BLaER1 (cell line): ENCODE measurements around the gene VPS13C.

Source experiments
- H3K27ac ChIP-seq: shearing (Covaris generic); formaldehyde crosslinking; 2 replicates; pipeline ENCODE4 v1.8.1; 2022
- H3K27me3 ChIP-seq: shearing (Covaris generic); formaldehyde crosslinking; 2 replicates; pipeline ENCODE4 v1.8.1; 2022
- H3K36me3 ChIP-seq: shearing (Covaris generic); formaldehyde crosslinking; 2 replicates; pipeline ENCODE4 v1.8.1; 2022
- H3K4me1 ChIP-seq: shearing (Covaris generic); formaldehyde crosslinking; 2 replicates; pipeline ENCODE4 v1.8.1; 2022
- H3K4me2 ChIP-seq: shearing (Covaris generic); formaldehyde crosslinking; 2 replicates; pipeline ENCODE4 v1.8.1; 2022
- H3K4me3 ChIP-seq: shearing (Covaris generic); formaldehyde crosslinking; 2 replicates; pipeline ENCODE4 v1.8.1; 2022
- H3K9ac ChIP-seq: shearing (Covaris generic); formaldehyde crosslinking; 2 replicates; pipeline ENCODE4 v1.8.1; 2022
- H3K9me3 ChIP-seq: shearing (Covaris generic); formaldehyde crosslinking; 2 replicates; pipeline ENCODE4 v1.8.1; 2022
- H4K20me1 ChIP-seq: shearing (Covaris generic); formaldehyde crosslinking; 2 replicates; pipeline ENCODE4 v1.8.1; 2022
- Cebpa-rat ChIP-seq: shearing (Covaris generic); IDR thresholded peaks from 2 replicates; pipeline ENCODE4 v1.8.1; 2022

VPS13C gene, protein sequence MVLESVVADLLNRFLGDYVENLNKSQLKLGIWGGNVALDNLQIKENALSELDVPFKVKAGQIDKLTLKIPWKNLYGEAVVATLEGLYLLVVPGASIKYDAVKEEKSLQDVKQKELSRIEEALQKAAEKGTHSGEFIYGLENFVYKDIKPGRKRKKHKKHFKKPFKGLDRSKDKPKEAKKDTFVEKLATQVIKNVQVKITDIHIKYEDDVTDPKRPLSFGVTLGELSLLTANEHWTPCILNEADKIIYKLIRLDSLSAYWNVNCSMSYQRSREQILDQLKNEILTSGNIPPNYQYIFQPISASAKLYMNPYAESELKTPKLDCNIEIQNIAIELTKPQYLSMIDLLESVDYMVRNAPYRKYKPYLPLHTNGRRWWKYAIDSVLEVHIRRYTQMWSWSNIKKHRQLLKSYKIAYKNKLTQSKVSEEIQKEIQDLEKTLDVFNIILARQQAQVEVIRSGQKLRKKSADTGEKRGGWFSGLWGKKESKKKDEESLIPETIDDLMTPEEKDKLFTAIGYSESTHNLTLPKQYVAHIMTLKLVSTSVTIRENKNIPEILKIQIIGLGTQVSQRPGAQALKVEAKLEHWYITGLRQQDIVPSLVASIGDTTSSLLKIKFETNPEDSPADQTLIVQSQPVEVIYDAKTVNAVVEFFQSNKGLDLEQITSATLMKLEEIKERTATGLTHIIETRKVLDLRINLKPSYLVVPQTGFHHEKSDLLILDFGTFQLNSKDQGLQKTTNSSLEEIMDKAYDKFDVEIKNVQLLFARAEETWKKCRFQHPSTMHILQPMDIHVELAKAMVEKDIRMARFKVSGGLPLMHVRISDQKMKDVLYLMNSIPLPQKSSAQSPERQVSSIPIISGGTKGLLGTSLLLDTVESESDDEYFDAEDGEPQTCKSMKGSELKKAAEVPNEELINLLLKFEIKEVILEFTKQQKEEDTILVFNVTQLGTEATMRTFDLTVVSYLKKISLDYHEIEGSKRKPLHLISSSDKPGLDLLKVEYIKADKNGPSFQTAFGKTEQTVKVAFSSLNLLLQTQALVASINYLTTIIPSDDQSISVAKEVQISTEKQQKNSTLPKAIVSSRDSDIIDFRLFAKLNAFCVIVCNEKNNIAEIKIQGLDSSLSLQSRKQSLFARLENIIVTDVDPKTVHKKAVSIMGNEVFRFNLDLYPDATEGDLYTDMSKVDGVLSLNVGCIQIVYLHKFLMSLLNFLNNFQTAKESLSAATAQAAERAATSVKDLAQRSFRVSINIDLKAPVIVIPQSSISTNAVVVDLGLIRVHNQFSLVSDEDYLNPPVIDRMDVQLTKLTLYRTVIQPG (N-terminal part only)

DNA sequence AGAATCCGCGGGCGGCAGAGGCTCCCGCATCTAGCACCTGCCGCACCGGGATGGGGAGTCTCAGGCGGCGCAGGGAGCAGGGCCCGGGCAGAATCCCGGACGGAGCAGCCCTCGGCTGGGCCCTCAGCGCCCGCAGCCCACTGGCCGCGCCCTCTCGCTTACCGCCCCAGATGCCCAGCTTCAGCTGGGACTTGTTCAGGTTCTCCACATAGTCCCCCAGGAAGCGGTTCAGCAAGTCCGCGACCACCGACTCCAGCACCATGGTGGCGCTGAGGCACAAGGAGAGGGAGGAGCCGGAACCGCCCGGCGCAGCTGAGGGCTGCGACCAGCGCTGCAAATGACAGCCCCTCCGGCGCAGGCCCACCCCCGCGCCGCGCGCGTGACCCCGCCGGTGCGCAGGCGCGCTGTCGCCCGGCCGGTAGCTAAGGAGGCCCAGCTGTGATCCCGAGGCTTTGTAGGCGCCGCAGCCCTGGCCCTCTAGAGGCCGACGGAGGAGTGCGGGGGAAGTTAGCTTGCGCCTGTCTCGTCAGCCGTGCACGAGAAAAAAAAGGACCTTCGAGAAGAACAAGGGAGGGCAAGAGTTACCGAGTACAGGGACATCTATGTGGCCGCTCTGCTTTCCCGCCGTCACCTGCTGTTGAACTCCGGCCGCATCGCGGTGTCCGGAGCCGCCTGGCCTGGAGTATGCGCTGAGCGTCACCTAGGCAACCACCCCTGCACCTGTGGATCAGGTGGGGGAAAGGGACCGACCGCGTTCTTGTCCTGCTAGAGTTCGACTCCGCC, at the start of gene VPS13C:
Gene VPS13C, minus strand, starts transcription at position 335 of the 783 bp plus-strand sequence. Its CDS starts 73 bp downstream, at position 262.
- Histone ChIP-seq H3K9me3 (no peaks in the 10 kb centered on the region), H3K27me3 (peaks cover 33% of the 10 kb centered on the region; the same call in 1 of the 2 replicates), H3K4me1 (peaks cover 26% of the 10 kb centered on the region), H3K4me2 (peak within 1 kb of the TSS; percentile 89), H3K4me3 (peak within 1 kb of the TSS; percentile 98), H3K36me3 (0 out of 2 replicates have a peak, but pooled peaks cover 4% of the 10 kb centered on the region), H3K27ac (peak within 1 kb of the TSS; percentile 95), H3K9ac (peak within 1 kb of the TSS; percentile 93), H4K20me1 (peaks cover 41% of the 10 kb centered on the region)
- no peak for TF ChIP-seq Cebpa-rat

DNA sequence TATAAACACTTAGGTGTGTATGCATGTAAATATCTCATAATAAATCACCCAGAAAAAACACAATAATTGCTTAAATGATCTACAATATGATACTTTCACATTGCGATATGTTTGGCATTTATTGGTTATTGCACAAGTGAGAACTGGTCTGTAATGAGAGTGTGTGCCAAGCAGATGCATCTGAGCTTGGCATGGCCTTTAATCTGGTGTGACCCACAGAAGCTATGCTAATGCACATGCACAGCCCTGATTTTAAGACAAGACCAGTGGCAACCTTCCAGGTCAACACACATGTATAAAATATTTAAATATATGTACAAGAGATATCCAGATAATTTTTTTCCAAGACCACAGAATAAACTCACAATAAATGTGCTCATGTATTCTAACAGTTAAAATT, 49.2 kb upstream of the VPS13C start:
- no peak overlapping the region for H3K4me3 ChIP-seq
- no peaks in the 10 kb centered on the region for H3K36me3 ChIP-seq
- no peaks in the 10 kb centered on the region for H3K27me3 ChIP-seq
- H3K27ac ChIP-seq: no peak overlapping the region
- TF ChIP-seq Cebpa-rat: no peak
- no peaks in the 10 kb centered on the region for H4K20me1 ChIP-seq
- H3K4me1 ChIP-seq: peaks cover 28% of the 10 kb centered on the region
- H3K9ac ChIP-seq: no peak overlapping the region
- H3K4me2 ChIP-seq: no peak overlapping the region
- H3K9me3 ChIP-seq: no peaks in the 10 kb centered on the region

- no peak overlapping the region for H3K9ac ChIP-seq
- no peaks in the 10 kb centered on the region for H3K36me3 ChIP-seq
- H3K4me3 ChIP-seq: no peak overlapping the region
- no peak overlapping the region for H3K4me2 ChIP-seq
- no peaks in the 10 kb centered on the region for H3K27me3 ChIP-seq
- H3K9me3 ChIP-seq: no peaks in the 10 kb centered on the region
- H4K20me1 ChIP-seq: no peaks in the 10 kb centered on the region
- TF ChIP-seq Cebpa-rat: no peak
- H3K4me1 ChIP-seq: peaks cover 33% of the 10 kb centered on the region
- no peak overlapping the region for H3K27ac ChIP-seq
Observed at GRCh38 chr15:62108411-62108810, 48.2 kb upstream of the VPS13C start.

DNA sequence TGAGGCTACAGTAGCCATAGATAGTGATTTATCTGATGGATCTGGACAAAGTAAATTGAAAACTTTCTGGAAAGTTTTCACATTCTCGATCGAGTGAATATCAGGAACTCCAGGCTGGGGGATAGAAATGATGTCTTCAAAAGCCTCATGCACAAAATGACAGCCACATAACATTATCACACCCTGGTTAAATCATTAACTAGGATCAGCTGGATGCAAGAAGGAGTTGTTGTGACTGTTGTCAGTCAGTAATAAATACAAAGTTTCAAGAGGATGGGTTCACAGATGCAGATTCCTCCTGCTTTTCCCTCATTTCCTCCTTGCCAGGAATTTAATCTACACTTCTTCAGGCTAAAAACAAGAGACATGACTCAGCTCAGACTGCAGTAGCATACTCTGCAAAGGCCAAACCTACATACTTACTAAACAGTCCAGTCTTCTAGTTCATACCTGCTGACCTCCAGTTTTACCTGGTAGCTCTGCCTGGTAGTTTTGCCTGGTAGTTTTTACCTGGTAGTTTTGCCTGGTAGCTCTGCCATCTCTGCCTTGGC, 47.4 kb upstream of the VPS13C start:
- TF ChIP-seq Cebpa-rat: no peak
- H3K9me3 ChIP-seq: no peaks in the 10 kb centered on the region
- no peak overlapping the region for H3K9ac ChIP-seq
- no peak overlapping the region for H3K27ac ChIP-seq
- peaks cover 33% of the 10 kb centered on the region for H3K4me1 ChIP-seq
- no peaks in the 10 kb centered on the region for H4K20me1 ChIP-seq
- H3K4me3 ChIP-seq: no peak overlapping the region
- H3K36me3 ChIP-seq: no peaks in the 10 kb centered on the region
- no peaks in the 10 kb centered on the region for H3K27me3 ChIP-seq
- H3K4me2 ChIP-seq: no peak overlapping the region

DNA sequence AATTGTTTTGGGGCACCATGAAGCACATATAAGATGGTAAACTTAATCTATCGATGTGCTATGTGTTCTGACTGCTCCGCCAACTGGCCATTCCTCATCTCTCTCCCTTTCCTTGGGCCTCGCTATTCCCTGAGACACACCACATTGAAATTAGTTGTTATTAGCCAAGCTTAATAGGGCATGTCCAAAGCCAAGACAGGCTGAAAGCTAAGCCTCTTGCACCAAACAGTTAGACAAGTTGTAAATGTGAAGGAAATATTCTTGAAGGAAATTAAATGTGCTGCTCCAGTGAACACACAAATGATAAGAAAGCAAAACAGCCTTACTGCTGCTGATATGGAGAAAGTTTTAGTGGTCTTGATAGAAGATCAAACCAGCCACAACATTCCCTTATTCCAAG, 45.8 kb upstream of the VPS13C start:
- H3K36me3 ChIP-seq: no peaks in the 10 kb centered on the region
- no peaks in the 10 kb centered on the region for H3K27me3 ChIP-seq
- H4K20me1 ChIP-seq: no peaks in the 10 kb centered on the region
- H3K4me1 ChIP-seq: peaks cover 33% of the 10 kb centered on the region
- peak overlapping the region; percentile 58 for H3K4me2 ChIP-seq
- no peak for TF ChIP-seq Cebpa-rat
- no peak overlapping the region for H3K9ac ChIP-seq
- H3K9me3 ChIP-seq: no peaks in the 10 kb centered on the region
- no peak overlapping the region for H3K27ac ChIP-seq
- no peak overlapping the region for H3K4me3 ChIP-seq

GRCh38 chr15:62105266-62105665, 45.0 kb upstream of the VPS13C start:
- no peak for TF ChIP-seq Cebpa-rat
- Histone ChIP-seq H3K4me2 (peak overlapping the region; percentile 58), H3K4me3 (no peak overlapping the region)

GRCh38 chr15:62104846-62105245, 44.6 kb upstream of the VPS13C start:
- Histone ChIP-seq H3K4me2 (peak overlapping the region; percentile 58), H3K9ac (no peak overlapping the region), H3K4me1 (peaks cover 33% of the 10 kb centered on the region), H3K36me3 (no peaks in the 10 kb centered on the region), H3K27ac (peak overlapping the region; percentile 33; the same call in 1 of the 2 replicates), H3K27me3 (no peaks in the 10 kb centered on the region), H3K9me3 (no peaks in the 10 kb centered on the region), H3K4me3 (no peak overlapping the region), H4K20me1 (no peaks in the 10 kb centered on the region)
- no peak for TF ChIP-seq Cebpa-rat

More at GRCh38 chr15:62105266-62105665, 45.0 kb upstream of the VPS13C start:
- Histone ChIP-seq H3K27me3 (no peaks in the 10 kb centered on the region), H3K9me3 (no peaks in the 10 kb centered on the region), H3K27ac (peak overlapping the region; percentile 33; the same call in 1 of the 2 replicates), H3K9ac (no peak overlapping the region), H3K4me1 (peaks cover 33% of the 10 kb centered on the region), H3K36me3 (no peaks in the 10 kb centered on the region), H4K20me1 (no peaks in the 10 kb centered on the region)

GRCh38 chr15:62104401-62104800, 44.2 kb upstream of the VPS13C start:
- Histone ChIP-seq H4K20me1 (no peaks in the 10 kb centered on the region), H3K4me3 (no peak overlapping the region), H3K4me1 (peaks cover 33% of the 10 kb centered on the region), H3K36me3 (no peaks in the 10 kb centered on the region), H3K27ac (0 out of 2 replicates have a peak overlapping the region, but pooled peaks have one; percentile 1), H3K9ac (no peak overlapping the region), H3K4me2 (peak overlapping the region; percentile 58), H3K27me3 (no peaks in the 10 kb centered on the region), H3K9me3 (no peaks in the 10 kb centered on the region)
- TF ChIP-seq Cebpa-rat: no peak
